ENCODE data around the gene MST1. TPM values are rescaled to one million over a fixed set of nuclear protein-coding genes. Genes with fewer than 3 reads are reported as not detected.
A peak's percentile ranks its signal among the peaks of the same experiment; 100 is the strongest.
"Not testable (repeated sequence)": the region's sequence is repeated elsewhere in the genome, so short reads cannot be mapped to it uniquely, and the experiment has no call there.

Gene MST1
- total and polyA plus RNA-seq, 2 of the 4 experiments (the other 2 are of a cell fraction): 1.3 to 13.0 TPM

- CTCF ChIA-PET; H2BK20ac ChIP-seq (ENCODE audit: low read depth, low read length); H3K14ac ChIP-seq (replicated peaks; ENCODE audit: low read depth, low read length); H3K4me3 ChIP-seq (ENCODE audit: insufficient read depth, low read depth, low read length); H2AFZ ChIP-seq (replicated peaks; ENCODE audit: low read length, poor library complexity); H2BK15ac ChIP-seq (ENCODE audit: low read depth, low read length); H3K27me3 ChIP-seq (ENCODE audit: control insufficient read depth, insufficient read depth, low read length); H3K27ac ChIP-seq (ENCODE audit: insufficient read depth, low read length); H4K5ac ChIP-seq (ENCODE audit: low read depth, low read length); H3K4me2 ChIP-seq (ENCODE audit: low read depth, low read length); H3K9me3 ChIP-seq (ENCODE audit: control insufficient read depth, insufficient read depth, low read length); H3K4ac ChIP-seq (ENCODE audit: low read depth, low read length); POLR2A ChIA-PET (ENCODE audit: unreplicated experiment); H3K18ac ChIP-seq (ENCODE audit: low read depth, low read length); intact Hi-C loops (cut with micrococcal nuclease); H3K9ac ChIP-seq (ENCODE audit: low read depth, low read length); H2BK120ac ChIP-seq (ENCODE audit: low read depth, low read length); DNase-seq; H3K4me1 ChIP-seq (ENCODE audit: control insufficient read depth, insufficient read depth, low read length); H2BK5ac ChIP-seq (ENCODE audit: low read depth, low read length, poor library complexity, severe bottlenecking); ATAC-seq (ENCODE audit: low read depth); H3K23ac ChIP-seq (ENCODE audit: low read depth, low read length); dilution Hi-C loops (cut with HindIII; ENCODE audit: low sequenced_read_pairs, unreplicated experiment); H4K20me1 ChIP-seq (ENCODE audit: insufficient read depth, low read length); BruUV-seq (replicated peaks); H4K91ac ChIP-seq (ENCODE audit: insufficient read depth, low read depth, low read length); in situ Hi-C loops (cut with MboI; ENCODE audit: low sequenced_read_pairs); H3K9me1 ChIP-seq (ENCODE audit: insufficient read depth, low read length); H2AK5ac ChIP-seq (ENCODE audit: low read depth, low read length); H2AK9ac ChIP-seq (replicated peaks; ENCODE audit: low read depth, low read length, poor library complexity); H3K56ac ChIP-seq (ENCODE audit: extremely low read depth, insufficient read depth, low read length): not testable (repeated sequence)
- Histone ChIP-seq H3K36me3 (ENCODE audit: control insufficient read depth, insufficient read depth, low read length) (peaks cover 19% of the 10 kb centered on the region), H3K79me1 (ENCODE audit: low read depth in 1 of 2, low read length in 2 of 2) (peaks cover 0 to 23% of the 10 kb centered on the region in 2 experiments; a peak in 2 of 4 replicates), H4K8ac (ENCODE audit: low read depth in 2 of 2, low read length in 2 of 2) (peak overlapping the region in 1 of 2 experiments; percentile 78; a peak in 1 of 4 replicates)
- no CpG with 5 or more reads among the region's 12 CpGs for WGBS, 2 experiments (ENCODE audit: extremely low coverage in 2 of 2, insufficient read length in 1 of 2)
These were observed 1.9 kb downstream of the MST1 start for GRCh38 chr3:49687424-49687795.

- peak overlapping the region; percentile 16 to 78; a peak in 2 of 4 replicates for H4K8ac ChIP-seq (ENCODE audit: low read depth in 2 of 2, low read length in 2 of 2)
- H3K4me1 ChIP-seq (ENCODE audit: control insufficient read depth, insufficient read depth, low read length); H2AFZ ChIP-seq (replicated peaks; ENCODE audit: low read length, poor library complexity); H3K56ac ChIP-seq (ENCODE audit: extremely low read depth, insufficient read depth, low read length); H2BK15ac ChIP-seq (ENCODE audit: low read depth, low read length); H2BK120ac ChIP-seq (ENCODE audit: low read depth, low read length); POLR2A ChIA-PET (ENCODE audit: unreplicated experiment); H3K27me3 ChIP-seq (ENCODE audit: control insufficient read depth, insufficient read depth, low read length); H3K9me1 ChIP-seq (ENCODE audit: insufficient read depth, low read length); H3K4ac ChIP-seq (ENCODE audit: low read depth, low read length); H3K14ac ChIP-seq (replicated peaks; ENCODE audit: low read depth, low read length); H3K27ac ChIP-seq (ENCODE audit: insufficient read depth, low read length); H2AK9ac ChIP-seq (replicated peaks; ENCODE audit: low read depth, low read length, poor library complexity); CTCF ChIA-PET; H4K91ac ChIP-seq (ENCODE audit: insufficient read depth, low read depth, low read length); H2BK5ac ChIP-seq (ENCODE audit: low read depth, low read length, poor library complexity, severe bottlenecking); dilution Hi-C loops (cut with HindIII; ENCODE audit: low sequenced_read_pairs, unreplicated experiment); H3K23ac ChIP-seq (ENCODE audit: low read depth, low read length); H3K9me3 ChIP-seq (ENCODE audit: control insufficient read depth, insufficient read depth, low read length); H2AK5ac ChIP-seq (ENCODE audit: low read depth, low read length); H3K9ac ChIP-seq (ENCODE audit: low read depth, low read length); BruUV-seq (replicated peaks); H3K18ac ChIP-seq (ENCODE audit: low read depth, low read length); H4K20me1 ChIP-seq (ENCODE audit: insufficient read depth, low read length); H2BK20ac ChIP-seq (ENCODE audit: low read depth, low read length); intact Hi-C loops (cut with micrococcal nuclease); in situ Hi-C loops (cut with MboI; ENCODE audit: low sequenced_read_pairs): not testable (repeated sequence)
- peak overlapping the region; percentile 51 for H3K4me2 ChIP-seq (ENCODE audit: low read depth, low read length)
- peaks cover 0 to 23% of the 10 kb centered on the region in 2 experiments; a peak in 2 of 4 replicates for H3K79me1 ChIP-seq (ENCODE audit: low read depth in 1 of 2, low read length in 2 of 2)
- peak overlapping the region; percentile 9; the same call in 1 of the 2 replicates for H4K5ac ChIP-seq (ENCODE audit: low read depth, low read length)
- DNase-seq (peak; percentile 11), ATAC-seq (ENCODE audit: low read depth) (peak; percentile 48)
- H3K36me3 ChIP-seq (ENCODE audit: control insufficient read depth, insufficient read depth, low read length): peaks cover 23% of the 10 kb centered on the region
- H3K4me3 ChIP-seq (ENCODE audit: insufficient read depth, low read depth, low read length): peak overlapping the region; percentile 25; the same call in 1 of the 2 replicates
- WGBS, 2 experiments (ENCODE audit: extremely low coverage in 2 of 2, insufficient read length in 1 of 2): 23% methylated on average over 7 of the region's 44 CpGs; no CpG with 5 or more reads in 1 of the 2 experiments
These were observed 2.4 kb downstream of the MST1 start for GRCh38 chr3:49686769-49687423.
